Measurements from ENCODE around the gene GALNT17.

GALNT17 gene

DNA sequence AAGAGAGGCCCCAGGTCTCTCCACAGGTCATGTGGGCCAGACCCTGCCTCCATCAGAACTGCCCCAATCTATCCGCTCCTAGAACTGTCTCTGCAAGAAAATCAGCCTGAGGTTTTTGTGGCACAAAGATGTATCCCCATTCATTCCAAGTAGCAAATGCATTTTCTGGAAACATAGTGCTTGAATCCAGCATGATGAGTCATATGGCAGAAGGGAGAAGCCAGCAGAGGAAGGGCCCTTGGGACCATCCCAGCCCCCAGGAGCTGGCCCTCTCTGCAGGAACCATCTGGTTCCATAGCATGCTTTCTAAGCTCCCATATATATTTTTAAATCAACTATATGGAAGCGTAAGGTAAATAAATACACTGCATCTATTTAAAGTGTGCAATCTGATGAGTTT is 563.2 kb downstream of the GALNT17 start:
- Histone ChIP-seq H3K27me3 (ENCODE audit: control insufficient read depth, insufficient read depth, low read length) (no peaks in the 10 kb centered on the region), H3K27ac (ENCODE audit: low read length) (no peak overlapping the region), H3K9me3 (ENCODE audit: control insufficient read depth, low read depth, low read length) (no peaks in the 10 kb centered on the region), H3K36me3 (ENCODE audit: control insufficient read depth, low read depth, low read length) (no peaks in the 10 kb centered on the region), H3K9ac (ENCODE audit: low read length) (no peak overlapping the region), H3K4me1 (ENCODE audit: control insufficient read depth, low read depth, low read length) (peaks cover 6% of the 10 kb centered on the region), H3K4me3 (ENCODE audit: low read length) (no peak overlapping the region)

- Histone ChIP-seq H3K4me3 (ENCODE audit: low read length) (no peak overlapping the region), H3K9ac (ENCODE audit: low read length) (no peak overlapping the region), H3K27ac (ENCODE audit: low read length) (no peak overlapping the region), H3K27me3 (ENCODE audit: control insufficient read depth, insufficient read depth, low read length) (no peaks in the 10 kb centered on the region), H3K9me3 (ENCODE audit: control insufficient read depth, low read depth, low read length) (no peaks in the 10 kb centered on the region), H3K36me3 (ENCODE audit: control insufficient read depth, low read depth, low read length) (no peaks in the 10 kb centered on the region), H3K4me1 (ENCODE audit: control insufficient read depth, low read depth, low read length) (peaks cover 3% of the 10 kb centered on the region)
Measured at GRCh38 chr7:71696511-71696910, 564.6 kb downstream of the GALNT17 start.

DNA sequence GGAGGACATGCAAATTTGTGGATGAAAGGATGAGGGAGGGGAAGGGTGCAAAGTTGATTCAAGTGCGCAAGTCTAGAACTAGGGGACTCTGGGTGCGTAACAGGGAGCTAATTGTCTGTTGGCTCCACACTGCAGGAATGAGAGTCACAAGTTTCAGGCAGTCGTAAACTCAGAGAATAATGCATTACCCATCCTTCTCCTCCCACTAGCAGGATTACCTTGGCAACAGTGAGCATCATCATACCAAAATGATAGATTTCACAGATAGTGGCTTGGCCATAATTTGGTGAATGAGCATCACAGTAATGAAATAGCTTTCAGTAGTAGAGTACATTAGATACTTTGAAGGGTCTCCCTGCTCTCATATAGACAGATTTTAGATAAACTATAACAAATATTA is 565.5 kb downstream of the GALNT17 start:
- Histone ChIP-seq H3K36me3 (ENCODE audit: control insufficient read depth, low read depth, low read length) (no peaks in the 10 kb centered on the region), H3K9me3 (ENCODE audit: control insufficient read depth, low read depth, low read length) (no peaks in the 10 kb centered on the region), H3K27me3 (ENCODE audit: control insufficient read depth, insufficient read depth, low read length) (no peaks in the 10 kb centered on the region), H3K4me3 (ENCODE audit: low read length) (no peak overlapping the region), H3K4me1 (ENCODE audit: control insufficient read depth, low read depth, low read length) (no peaks in the 10 kb centered on the region), H3K9ac (ENCODE audit: low read length) (no peak overlapping the region), H3K27ac (ENCODE audit: low read length) (no peak overlapping the region)

DNA sequence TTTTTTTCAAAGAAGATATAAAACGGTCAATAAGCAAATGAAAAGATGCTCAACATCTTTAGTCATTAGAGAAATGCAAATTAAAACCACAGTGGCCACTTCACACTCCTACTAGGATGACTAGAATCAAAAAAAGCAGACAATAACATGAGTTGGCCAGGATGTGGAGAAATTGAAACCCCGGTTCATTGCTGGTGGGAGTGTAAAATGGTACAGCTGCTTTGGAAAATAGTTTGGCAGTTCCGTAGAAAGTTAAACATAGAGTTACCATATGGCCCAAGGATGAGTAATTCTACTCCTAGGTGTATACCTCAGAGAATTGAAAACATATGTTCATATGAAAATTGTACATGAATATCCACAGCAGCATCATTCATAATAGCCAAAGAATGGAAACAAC is 573.3 kb downstream of the GALNT17 start:
- no peak overlapping the region for H3K27ac ChIP-seq (ENCODE audit: low read length)
- H3K4me3 ChIP-seq (ENCODE audit: low read length), result no peak overlapping the region
- H3K9me3 ChIP-seq (ENCODE audit: control insufficient read depth, low read depth, low read length), result peaks cover 4% of the 10 kb centered on the region
- no peak overlapping the region for H3K9ac ChIP-seq (ENCODE audit: low read length)
- H3K27me3 ChIP-seq (ENCODE audit: control insufficient read depth, insufficient read depth, low read length), result no peaks in the 10 kb centered on the region
- H3K4me1 ChIP-seq (ENCODE audit: control insufficient read depth, low read depth, low read length), result no peaks in the 10 kb centered on the region
- no peaks in the 10 kb centered on the region for H3K36me3 ChIP-seq (ENCODE audit: control insufficient read depth, low read depth, low read length)

GRCh38 chr7:71705901-71706596 is 574.1 kb downstream of the GALNT17 start:
- Histone ChIP-seq H3K9me3 (ENCODE audit: control insufficient read depth, low read depth, low read length) (peaks cover 4% of the 10 kb centered on the region), H3K27me3 (ENCODE audit: control insufficient read depth, insufficient read depth, low read length) (no peaks in the 10 kb centered on the region), H3K4me1 (ENCODE audit: control insufficient read depth, low read depth, low read length) (no peaks in the 10 kb centered on the region), H3K27ac (ENCODE audit: low read length) (no peak overlapping the region), H3K9ac (ENCODE audit: low read length) (no peak overlapping the region), H3K36me3 (ENCODE audit: control insufficient read depth, low read depth, low read length) (no peaks in the 10 kb centered on the region), H3K4me3 (ENCODE audit: low read length) (no peak overlapping the region)

GRCh38 chr7:71706597-71706975 is 574.6 kb downstream of the GALNT17 start:
- Histone ChIP-seq H3K27ac (ENCODE audit: low read length) (no peak overlapping the region), H3K27me3 (ENCODE audit: control insufficient read depth, insufficient read depth, low read length) (no peaks in the 10 kb centered on the region), H3K9ac (ENCODE audit: low read length) (no peak overlapping the region), H3K4me1 (ENCODE audit: control insufficient read depth, low read depth, low read length) (no peaks in the 10 kb centered on the region), H3K36me3 (ENCODE audit: control insufficient read depth, low read depth, low read length) (no peaks in the 10 kb centered on the region), H3K4me3 (ENCODE audit: low read length) (no peak overlapping the region), H3K9me3 (ENCODE audit: control insufficient read depth, low read depth, low read length) (peaks cover 4% of the 10 kb centered on the region)

DNA sequence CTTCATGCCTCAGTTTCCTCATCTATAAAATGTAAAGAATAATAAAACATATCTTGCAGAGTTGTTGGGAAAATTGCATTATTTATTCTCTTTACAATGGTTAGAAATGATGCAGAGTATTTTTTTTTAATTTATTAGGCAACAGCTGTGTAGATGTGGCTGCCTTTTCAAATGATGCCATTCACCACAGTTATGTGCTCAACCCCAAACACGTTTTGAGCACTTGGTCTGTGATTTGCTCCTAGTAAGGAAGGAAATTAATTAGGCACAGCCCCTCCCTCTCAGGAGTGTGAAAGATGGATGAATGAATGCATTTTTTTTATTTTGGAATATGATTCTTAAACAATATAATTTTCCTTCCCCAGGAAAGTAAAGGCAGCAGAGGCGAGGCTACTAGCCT is 575.1 kb downstream of the GALNT17 start:
- Histone ChIP-seq H3K9me3 (ENCODE audit: control insufficient read depth, low read depth, low read length) (peaks cover 4% of the 10 kb centered on the region), H3K27ac (ENCODE audit: low read length) (no peak overlapping the region), H3K9ac (ENCODE audit: low read length) (no peak overlapping the region), H3K4me3 (ENCODE audit: low read length) (no peak overlapping the region), H3K27me3 (ENCODE audit: control insufficient read depth, insufficient read depth, low read length) (no peaks in the 10 kb centered on the region), H3K36me3 (ENCODE audit: control insufficient read depth, low read depth, low read length) (no peaks in the 10 kb centered on the region), H3K4me1 (ENCODE audit: control insufficient read depth, low read depth, low read length) (no peaks in the 10 kb centered on the region)

DNA sequence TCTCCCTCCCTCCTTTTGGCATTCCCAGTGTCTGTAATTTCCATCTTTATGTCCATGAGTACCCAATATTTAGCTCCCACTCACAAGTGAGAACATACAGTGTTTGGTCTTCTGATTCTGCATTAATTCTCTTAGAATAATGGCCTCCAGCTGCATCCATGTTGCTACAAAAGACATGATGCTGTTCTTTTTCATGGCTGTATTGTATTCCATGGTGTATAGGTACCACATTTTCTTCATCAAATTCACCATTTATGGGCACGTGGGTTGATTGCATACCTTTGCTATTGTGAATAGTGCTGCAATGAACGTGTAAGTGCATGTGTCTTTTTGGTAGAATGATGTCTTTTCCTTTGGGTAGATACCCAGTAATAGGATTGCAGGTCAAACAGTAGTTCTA is 576.8 kb downstream of the GALNT17 start:
- peaks cover 4% of the 10 kb centered on the region for H3K9me3 ChIP-seq (ENCODE audit: control insufficient read depth, low read depth, low read length)
- no peak overlapping the region for H3K27ac ChIP-seq (ENCODE audit: low read length)
- no peak overlapping the region for H3K4me3 ChIP-seq (ENCODE audit: low read length)
- H3K9ac ChIP-seq (ENCODE audit: low read length), result no peak overlapping the region
- H3K36me3 ChIP-seq (ENCODE audit: control insufficient read depth, low read depth, low read length), result no peaks in the 10 kb centered on the region
- no peaks in the 10 kb centered on the region for H3K4me1 ChIP-seq (ENCODE audit: control insufficient read depth, low read depth, low read length)
- no peaks in the 10 kb centered on the region for H3K27me3 ChIP-seq (ENCODE audit: control insufficient read depth, insufficient read depth, low read length)

- Histone ChIP-seq H3K36me3 (ENCODE audit: control insufficient read depth, low read depth, low read length) (no peaks in the 10 kb centered on the region), H3K4me3 (ENCODE audit: low read length) (no peak overlapping the region), H3K9me3 (ENCODE audit: control insufficient read depth, low read depth, low read length) (peaks cover 4% of the 10 kb centered on the region), H3K27ac (ENCODE audit: low read length) (no peak overlapping the region), H3K9ac (ENCODE audit: low read length) (no peak overlapping the region), H3K4me1 (ENCODE audit: control insufficient read depth, low read depth, low read length) (no peaks in the 10 kb centered on the region), H3K27me3 (ENCODE audit: control insufficient read depth, insufficient read depth, low read length) (no peaks in the 10 kb centered on the region)
Measured at GRCh38 chr7:71710442-71710841, 578.5 kb downstream of the GALNT17 start.

GRCh38 chr7:71712653-71713180 is 580.8 kb downstream of the GALNT17 start:
- Histone ChIP-seq H3K4me1 (ENCODE audit: control insufficient read depth, low read depth, low read length) (no peaks in the 10 kb centered on the region), H3K9ac (ENCODE audit: low read length) (no peak overlapping the region), H3K36me3 (ENCODE audit: control insufficient read depth, low read depth, low read length) (no peaks in the 10 kb centered on the region), H3K9me3 (ENCODE audit: control insufficient read depth, low read depth, low read length) (no peaks in the 10 kb centered on the region), H3K4me3 (ENCODE audit: low read length) (no peak overlapping the region), H3K27me3 (ENCODE audit: control insufficient read depth, insufficient read depth, low read length) (no peaks in the 10 kb centered on the region), H3K27ac (ENCODE audit: low read length) (no peak overlapping the region)

GRCh38 chr7:71716690-71717089 is 584.7 kb downstream of the GALNT17 start:
- H3K4me3 ChIP-seq (ENCODE audit: low read length), result no peak overlapping the region
- H3K4me1 ChIP-seq (ENCODE audit: control insufficient read depth, low read depth, low read length), result no peaks in the 10 kb centered on the region
- H3K36me3 ChIP-seq (ENCODE audit: control insufficient read depth, low read depth, low read length), result no peaks in the 10 kb centered on the region
- H3K27ac ChIP-seq (ENCODE audit: low read length), result no peak overlapping the region
- no peak overlapping the region for H3K9ac ChIP-seq (ENCODE audit: low read length)
- H3K27me3 ChIP-seq (ENCODE audit: control insufficient read depth, insufficient read depth, low read length), result no peaks in the 10 kb centered on the region
- H3K9me3 ChIP-seq (ENCODE audit: control insufficient read depth, low read depth, low read length), result no peaks in the 10 kb centered on the region

GRCh38 chr7:71718563-71718962 is 586.6 kb downstream of the GALNT17 start:
- no peaks in the 10 kb centered on the region for H3K36me3 ChIP-seq (ENCODE audit: control insufficient read depth, low read depth, low read length)
- H3K4me1 ChIP-seq (ENCODE audit: control insufficient read depth, low read depth, low read length), result no peaks in the 10 kb centered on the region
- no peak overlapping the region for H3K9ac ChIP-seq (ENCODE audit: low read length)
- H3K4me3 ChIP-seq (ENCODE audit: low read length), result no peak overlapping the region
- H3K9me3 ChIP-seq (ENCODE audit: control insufficient read depth, low read depth, low read length), result no peaks in the 10 kb centered on the region
- H3K27ac ChIP-seq (ENCODE audit: low read length), result no peak overlapping the region
- H3K27me3 ChIP-seq (ENCODE audit: control insufficient read depth, insufficient read depth, low read length), result no peaks in the 10 kb centered on the region
